GM18909 (cell line): Measurements from ENCODE around the gene MAGED2.
"Not testable (repeated sequence)": the region's sequence is repeated elsewhere in the genome, so short reads cannot be mapped to it uniquely, and the experiment has no call there.

Experiments
- ATAC-seq: cut with Tn5 transposase; IDR thresholded peaks from one replicate; pipeline ENCODE4 v1.9.1; 2021; ENCODE audit warnings: mild to moderate bottlenecking; ENCODE audit not compliant: unreplicated experiment, poor library complexity

The MAGED2 gene

DNA sequence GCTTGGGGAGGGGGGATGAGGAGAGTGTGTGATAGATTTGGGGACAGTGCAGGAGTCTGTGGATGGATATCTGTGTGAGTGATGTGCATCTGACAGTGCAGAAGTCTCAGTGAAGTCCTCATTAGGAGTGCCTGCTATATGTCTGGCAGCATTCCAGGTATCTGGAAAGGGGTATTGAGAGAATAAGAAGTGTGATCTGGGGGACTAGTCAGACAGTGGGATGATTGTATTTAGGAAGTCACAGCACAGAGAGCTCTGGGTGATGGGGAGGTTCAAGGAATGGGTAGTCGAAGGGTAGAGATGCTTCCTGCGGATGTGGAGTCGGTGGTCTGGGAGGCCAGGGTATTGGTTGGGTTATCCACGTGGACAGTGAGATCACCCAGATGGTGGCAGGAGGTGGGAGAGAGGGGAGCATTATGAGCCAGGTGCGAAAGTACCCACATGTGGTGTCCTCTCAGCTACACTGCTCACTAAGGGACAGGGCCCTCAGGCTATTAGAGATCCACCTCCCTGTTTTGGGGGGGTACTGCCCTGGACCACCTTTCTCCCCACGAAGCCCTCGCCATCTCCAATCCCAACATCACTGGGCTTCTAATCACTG, 9.8 kb downstream of the MAGED2 start:
- no peak for ATAC-seq

DNA sequence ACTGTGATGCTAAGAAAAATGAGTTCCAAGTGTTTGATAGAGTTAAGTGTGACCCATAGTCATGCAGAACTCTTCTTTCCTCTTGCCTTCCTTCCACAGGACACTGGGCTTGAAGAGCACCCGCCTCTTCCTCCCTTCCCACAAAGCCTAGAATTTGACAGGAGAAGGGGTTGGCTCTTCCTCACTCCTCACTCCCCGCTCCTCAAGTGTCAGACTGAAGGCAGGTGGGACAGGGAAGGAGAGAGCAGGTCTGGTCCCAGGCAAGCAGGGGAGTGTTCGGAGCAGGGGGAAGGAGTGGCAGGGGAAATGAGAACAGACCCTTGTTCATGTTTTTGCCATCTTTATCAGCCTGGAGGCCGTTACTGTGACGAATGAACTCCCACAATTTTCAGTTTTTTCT, 10.7 kb downstream of the MAGED2 start:
- ATAC-seq, result no peak

DNA sequence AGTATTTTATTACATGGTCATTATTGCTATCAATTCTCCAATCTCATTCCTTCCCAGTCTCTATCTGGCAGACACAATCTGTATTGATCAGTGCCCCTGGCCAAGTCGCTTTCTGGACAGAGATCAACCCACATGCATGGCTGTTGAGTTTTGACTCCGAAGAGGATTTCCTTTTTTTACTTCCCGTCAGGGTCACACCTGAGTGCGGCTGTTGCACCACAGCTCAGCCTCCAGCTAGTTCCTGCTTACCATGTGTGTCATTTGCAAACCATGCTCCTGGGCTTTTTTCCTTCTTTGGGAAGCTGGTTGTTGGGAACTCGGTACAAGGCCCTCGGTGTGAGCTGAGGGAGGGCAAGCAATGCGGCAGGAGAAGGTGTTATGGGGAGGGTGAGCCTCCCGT, 11.7 kb downstream of the MAGED2 start:
- no peak for ATAC-seq

DNA sequence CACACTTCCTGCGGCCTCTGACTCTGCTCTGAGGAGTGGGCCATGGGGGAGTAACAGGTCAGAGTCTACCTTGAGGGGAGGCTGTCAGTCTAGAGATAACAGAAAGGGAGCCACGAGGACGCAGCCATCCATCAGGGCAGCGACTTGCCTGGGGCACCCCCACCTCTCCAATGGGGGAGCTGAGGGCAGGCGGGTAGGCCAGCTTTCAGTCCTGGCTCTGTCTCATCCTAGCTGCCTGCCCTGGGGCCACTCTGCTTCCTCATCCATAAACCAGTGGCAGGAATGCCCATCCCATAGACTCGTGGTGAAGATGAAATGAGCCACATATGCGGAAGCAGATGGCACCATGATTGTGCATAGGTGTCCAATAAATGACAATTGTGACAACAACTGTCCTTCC, 13.2 kb downstream of the MAGED2 start:
- no peak for ATAC-seq

DNA sequence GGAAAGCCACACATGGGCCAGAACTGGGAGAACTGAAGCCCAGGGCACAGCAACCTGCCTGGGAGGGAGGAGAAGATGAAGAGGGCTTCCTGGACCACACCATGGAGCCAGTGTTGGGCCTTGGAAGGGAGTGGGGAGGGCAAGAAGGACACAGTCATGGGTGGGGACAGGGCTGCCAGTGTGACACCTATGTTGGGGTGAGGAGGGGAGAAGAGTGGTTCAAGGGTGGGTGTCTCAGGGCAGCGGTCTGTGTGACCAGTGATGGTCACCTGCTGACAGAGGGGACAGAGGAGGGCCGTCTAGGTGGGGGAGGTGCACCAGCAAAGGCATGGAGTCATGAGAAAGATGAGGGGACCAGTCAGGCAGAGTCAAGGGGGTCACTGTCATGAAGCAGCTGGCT, 13.8 kb downstream of the MAGED2 start:
- no peak for ATAC-seq

DNA sequence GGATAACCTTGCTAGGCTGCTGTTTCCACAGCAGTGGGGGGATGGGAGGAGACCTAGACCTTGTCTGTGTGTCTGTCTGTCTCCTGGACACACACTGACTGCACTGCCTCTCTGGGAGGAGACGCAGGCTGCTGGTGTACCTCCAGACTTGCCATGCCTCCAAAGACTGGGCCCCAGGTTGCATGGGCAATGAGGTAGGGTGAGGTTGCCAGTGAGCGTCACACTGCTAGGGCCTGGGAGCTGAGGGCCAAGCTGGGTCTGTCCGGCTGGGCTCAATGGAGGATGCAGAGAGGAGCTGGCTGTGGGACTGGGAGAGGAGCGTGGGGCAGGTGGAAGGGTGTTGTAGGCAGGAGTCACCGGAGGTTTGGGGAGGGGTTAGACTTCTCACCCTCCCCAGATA, 16.6 kb downstream of the MAGED2 start:
- no peak for ATAC-seq

DNA sequence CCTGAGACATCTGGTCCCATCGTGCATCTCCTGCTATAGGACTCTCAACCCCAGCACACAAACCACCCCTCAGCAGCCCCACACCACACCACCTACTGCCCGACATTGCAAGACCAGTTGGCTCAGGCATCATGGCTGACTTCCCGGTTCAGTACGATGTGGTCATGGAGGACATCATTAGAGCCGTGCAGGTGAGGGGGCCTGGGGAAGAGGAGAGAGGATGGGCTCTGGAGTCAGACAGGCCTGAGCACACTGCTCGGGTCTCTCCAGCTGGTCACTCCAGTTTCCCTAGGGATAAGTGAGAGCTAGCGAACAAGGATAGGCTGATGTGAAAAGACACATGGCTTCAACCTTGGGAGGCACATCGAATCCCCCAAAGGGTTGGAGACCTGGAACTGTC, 17.2 kb downstream of the MAGED2 start:
- no peak for ATAC-seq

DNA sequence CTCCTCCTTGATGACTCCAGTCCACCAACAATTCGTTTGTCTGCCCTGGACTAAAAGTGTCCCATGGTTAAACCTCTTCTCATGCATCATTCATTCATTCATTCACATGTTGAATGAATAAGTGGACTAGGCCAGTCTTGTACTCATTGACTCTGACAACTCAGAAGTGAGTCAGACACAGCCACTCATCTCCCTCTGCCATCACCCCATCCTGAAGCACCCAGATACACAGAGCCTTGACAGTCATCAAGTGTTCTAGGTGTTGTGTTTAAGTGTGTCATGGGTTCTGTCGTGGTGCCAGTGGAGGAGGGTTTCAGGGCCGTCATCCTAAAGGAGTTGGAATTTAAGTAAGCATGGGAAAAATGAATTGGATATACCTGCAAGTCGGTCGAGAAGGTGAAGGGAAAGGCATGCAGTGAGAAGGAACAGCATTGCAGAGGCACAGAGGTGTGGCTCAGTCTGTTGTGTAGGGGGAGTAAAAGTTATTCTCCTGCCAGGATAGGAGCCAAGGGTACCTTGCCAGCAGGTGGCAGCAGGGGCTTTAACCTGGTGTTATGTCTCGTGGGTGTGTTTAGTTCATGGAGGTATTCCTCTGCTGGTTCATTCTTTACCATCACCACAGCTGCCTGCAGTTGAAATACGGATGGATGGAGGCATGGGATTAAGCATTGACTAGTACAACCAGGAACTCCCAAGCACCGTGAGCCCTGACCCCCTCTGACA, 18.3 kb downstream of the MAGED2 start:
- ATAC-seq, result no peak

DNA sequence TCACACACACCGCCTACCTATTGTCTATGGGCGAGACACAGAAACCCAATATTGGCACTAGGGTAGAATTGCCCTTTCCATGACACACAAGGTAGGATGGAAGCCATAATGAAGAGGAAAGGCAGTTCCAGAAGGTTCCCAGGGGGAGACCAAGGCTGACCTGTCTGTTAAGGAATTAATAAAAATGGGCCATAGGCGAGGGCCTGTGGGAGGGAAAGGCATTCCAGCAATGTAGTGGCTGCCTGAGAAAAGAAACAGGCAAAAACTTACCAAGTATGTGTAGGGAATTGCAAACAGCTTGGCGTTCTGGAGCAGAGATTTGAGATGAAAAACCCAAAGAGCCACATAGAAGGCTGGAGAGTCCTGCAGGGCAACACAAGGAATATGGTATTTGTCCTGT, 19.1 kb downstream of the MAGED2 start:
- ATAC-seq, result no peak

DNA sequence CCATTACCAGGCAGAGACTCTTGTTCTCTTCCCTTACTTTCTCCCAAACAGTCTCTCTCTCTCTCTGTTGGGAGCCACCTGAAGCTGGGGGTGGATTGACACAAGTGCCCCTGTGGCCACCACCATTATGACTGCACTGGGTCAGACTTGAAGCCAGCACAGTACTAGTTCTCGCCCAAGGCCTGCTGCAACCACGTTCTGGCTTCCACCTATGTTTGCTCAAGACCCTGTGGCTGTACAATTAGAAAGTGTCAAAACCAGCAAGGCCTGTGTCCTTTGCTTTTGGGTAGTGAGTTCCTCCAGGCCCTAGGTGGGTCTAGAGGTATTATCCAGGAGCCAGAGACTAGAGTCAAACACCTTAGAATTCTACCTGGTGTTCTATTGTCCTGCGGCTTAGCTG, 31.0 kb downstream of the MAGED2 start:
- no peak for ATAC-seq

DNA sequence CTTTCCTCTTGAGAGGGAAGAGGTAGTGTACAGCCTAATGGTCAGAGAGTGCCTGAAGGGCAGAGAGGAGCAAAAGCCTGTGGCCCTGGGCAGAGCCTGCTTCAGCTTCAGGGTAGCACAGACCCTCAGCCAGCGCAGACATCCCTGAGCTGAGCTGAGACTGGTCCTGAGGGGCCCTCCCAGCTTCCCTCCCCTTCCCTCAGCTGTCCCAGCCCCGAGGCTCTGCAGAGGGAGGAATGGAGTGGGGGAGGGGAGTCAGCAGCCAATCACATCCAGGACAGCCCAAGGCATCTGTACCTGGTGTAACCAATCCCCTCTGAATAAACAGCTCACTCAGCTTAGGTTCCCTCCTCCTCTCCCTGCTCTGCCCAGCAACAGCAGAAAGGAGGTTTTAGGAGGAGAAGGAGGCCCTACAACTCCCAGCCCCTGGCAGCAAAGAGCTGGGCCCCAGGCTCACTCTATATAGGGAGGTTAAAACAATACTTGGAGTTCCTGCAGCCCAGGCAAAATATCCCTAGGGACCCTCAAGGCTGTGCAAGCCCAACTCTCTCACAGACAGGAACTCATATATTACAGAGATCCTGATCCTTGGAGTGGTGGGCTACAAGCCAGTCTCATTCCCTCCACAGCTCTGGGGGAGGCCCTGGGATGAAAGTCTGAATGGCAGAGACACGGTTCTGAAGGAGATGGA, 33.8 kb downstream of the MAGED2 start:
- ATAC-seq, result not testable (repeated sequence)

DNA sequence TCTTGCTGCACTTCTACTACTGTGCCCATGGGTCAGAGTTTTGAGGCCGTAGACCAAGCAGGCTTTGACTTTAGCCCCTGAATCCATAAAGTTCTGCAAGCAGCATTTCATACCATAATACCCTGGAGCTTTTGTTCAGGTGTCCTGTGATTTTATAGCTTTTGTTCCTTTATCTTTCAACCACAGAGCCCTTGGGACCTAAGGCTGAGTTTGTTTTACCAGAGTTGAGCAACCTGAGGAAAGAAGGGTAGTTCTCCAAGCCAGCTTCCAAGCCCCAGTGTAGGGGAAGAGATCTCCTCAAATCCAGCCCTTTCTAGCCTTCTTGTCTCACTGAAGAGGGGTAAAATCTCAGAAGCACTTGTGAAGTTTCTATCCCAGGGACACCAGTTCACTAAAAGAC, 35.1 kb downstream of the MAGED2 start:
- ATAC-seq, result no peak

DNA sequence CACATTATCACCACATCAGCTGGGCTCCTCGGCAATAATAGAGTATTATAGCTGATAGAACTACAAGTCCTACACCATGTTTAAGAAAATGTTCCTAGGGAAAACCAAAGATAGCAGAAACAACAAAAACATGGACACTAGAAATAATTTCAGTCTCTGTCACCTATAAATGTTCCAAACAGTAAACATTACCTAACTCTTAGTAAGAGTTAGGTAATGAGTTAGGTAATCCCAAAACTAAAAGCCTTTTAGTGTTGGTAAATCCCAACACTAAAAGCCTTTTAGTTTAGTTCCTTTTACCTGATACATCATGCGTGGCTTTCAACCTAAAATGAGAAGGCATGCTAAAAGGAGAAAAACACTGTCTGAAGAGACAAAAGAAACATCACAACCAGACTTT, 35.5 kb downstream of the MAGED2 start:
- ATAC-seq, result no peak

DNA sequence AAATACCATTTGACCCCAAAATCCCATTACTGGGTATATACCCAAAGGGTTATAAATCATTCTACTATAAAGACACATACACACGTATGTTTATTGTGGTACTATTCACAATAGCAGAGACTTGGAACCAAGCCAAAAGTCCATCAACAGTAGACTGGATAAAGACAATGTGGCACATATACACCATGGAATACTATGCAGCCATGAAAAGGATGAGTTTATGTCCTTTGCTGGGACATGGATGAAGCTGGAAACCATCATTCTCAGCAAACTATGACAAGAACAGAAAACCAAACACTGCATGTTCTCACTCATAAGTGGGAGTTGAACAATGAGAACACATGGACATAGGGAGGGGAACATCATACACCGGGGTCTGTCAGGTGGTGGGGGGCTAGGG, 40.2 kb downstream of the MAGED2 start:
- ATAC-seq, result not testable (repeated sequence)

DNA sequence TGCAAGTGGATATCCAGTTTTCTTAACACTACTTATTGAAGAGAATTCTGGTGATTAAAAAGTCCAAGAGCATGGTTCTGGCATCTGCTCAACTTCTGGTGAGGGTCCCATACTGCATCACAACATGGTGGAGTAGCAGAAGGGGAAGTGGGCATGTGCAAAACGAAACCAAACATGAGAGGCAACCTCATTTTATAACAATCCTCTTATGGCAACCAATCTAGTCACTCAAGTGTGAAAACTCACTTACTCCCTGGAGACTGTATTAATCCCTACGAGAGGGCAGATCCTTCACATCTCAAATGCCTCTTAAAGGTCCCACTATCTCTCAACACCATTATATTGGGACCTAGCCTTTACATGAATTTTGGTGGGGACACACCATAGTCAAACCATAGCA, 57.7 kb downstream of the MAGED2 start:
- ATAC-seq, result no peak
